PC-3 (cell line): ENCODE data around the gene METTL3.

Source experiments
- EZH2phosphoT487 ChIP-seq: fragments of 300-600 bp; sonication (generic); IDR thresholded peaks from 2 replicates; pipeline ENCODE4 v1.6.1; 2018; ENCODE audit warnings: mild to moderate bottlenecking, antibody characterized with exemption, low read length, borderline replicate concordance
- TF ChIP-seq, protein P1 (sequence below): fragments of 300-600 bp; sonication (generic); conservative IDR thresholded peaks from 2 replicates; pipeline ENCODE4 v1.5.1; 2017; ENCODE audit warnings: antibody characterized with exemption, low read depth, mild to moderate bottlenecking, low read length

GRCh38 chr14:21529515-21529914 is 18.4 kb upstream of the METTL3 start:
- no peak for TF ChIP-seq EZH2phosphoT487
- TF ChIP-seq, protein P1, sequence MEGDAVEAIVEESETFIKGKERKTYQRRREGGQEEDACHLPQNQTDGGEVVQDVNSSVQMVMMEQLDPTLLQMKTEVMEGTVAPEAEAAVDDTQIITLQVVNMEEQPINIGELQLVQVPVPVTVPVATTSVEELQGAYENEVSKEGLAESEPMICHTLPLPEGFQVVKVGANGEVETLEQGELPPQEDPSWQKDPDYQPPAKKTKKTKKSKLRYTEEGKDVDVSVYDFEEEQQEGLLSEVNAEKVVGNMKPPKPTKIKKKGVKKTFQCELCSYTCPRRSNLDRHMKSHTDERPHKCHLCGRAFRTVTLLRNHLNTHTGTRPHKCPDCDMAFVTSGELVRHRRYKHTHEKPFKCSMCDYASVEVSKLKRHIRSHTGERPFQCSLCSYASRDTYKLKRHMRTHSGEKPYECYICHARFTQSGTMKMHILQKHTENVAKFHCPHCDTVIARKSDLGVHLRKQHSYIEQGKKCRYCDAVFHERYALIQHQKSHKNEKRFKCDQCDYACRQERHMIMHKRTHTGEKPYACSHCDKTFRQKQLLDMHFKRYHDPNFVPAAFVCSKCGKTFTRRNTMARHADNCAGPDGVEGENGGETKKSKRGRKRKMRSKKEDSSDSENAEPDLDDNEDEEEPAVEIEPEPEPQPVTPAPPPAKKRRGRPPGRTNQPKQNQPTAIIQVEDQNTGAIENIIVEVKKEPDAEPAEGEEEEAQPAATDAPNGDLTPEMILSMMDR, result no peak
